Mesenchymal stem cell (in vitro differentiated cells and primary cell): ENCODE measurements around the gene CPNE1.
A peak's percentile ranks its signal among the peaks of the same experiment; 100 is the strongest.

Source experiments
- DNase-seq: peaks from one replicate; pipeline ENCODE4 v3.0.0-alpha.2; 2013
- H2AFZ ChIP-seq: one replicate; pipeline ENCODE4 v1.6.1; 2013; ENCODE audit warnings: low read depth, mild to moderate bottlenecking, control low read depth, inconsistent platforms, low read length, moderate library complexity
- H2AK5ac ChIP-seq: 2 replicates; pipeline ENCODE4 v1.6.1; 2013; ENCODE audit warnings: low read length, moderate library complexity, mild to moderate bottlenecking, inconsistent platforms; ENCODE audit not compliant: severe bottlenecking
- H2BK120ac ChIP-seq: one replicate; pipeline ENCODE4 v1.6.1; 2013; ENCODE audit warnings: low read depth, mild to moderate bottlenecking, inconsistent platforms, low read length, moderate library complexity
- H2BK12ac ChIP-seq, 2 experiments: one replicate each; pipeline ENCODE4 v1.6.1; 2013; ENCODE audit warnings: inconsistent platforms in 2 of 2, low read length in 2 of 2, mild to moderate bottlenecking in 2 of 2, moderate library complexity in 2 of 2, control low read depth in 1 of 2
- H2BK15ac ChIP-seq: one replicate; pipeline ENCODE4 v1.6.1; 2013; ENCODE audit warnings: mild to moderate bottlenecking, low read depth, inconsistent platforms; ENCODE audit not compliant: poor library complexity, severe bottlenecking
- H2BK5ac ChIP-seq: 2 replicates; pipeline ENCODE4 v1.6.1; 2013; ENCODE audit warnings: low read depth, mild to moderate bottlenecking, low read length, control low read depth, inconsistent platforms; ENCODE audit not compliant: poor library complexity, severe bottlenecking
- H3K14ac ChIP-seq, 2 experiments: one replicate each; pipeline ENCODE4 v1.6.1; 2013; ENCODE audit warnings: inconsistent platforms in 2 of 2, low read length in 2 of 2, control low read depth in 1 of 2, mild to moderate bottlenecking in 1 of 2, moderate library complexity in 1 of 2
- H3K18ac ChIP-seq, 2 experiments: one replicate each; pipeline ENCODE4 v1.6.1; 2013; ENCODE audit warnings: inconsistent platforms in 2 of 2, low read length in 2 of 2, control low read depth in 1 of 2, low read depth in 1 of 2, mild to moderate bottlenecking in 1 of 2
- H3K23ac ChIP-seq, 2 experiments: one replicate each; pipeline ENCODE4 v1.6.1; 2013; ENCODE audit warnings: inconsistent platforms in 2 of 2, low read length in 2 of 2, mild to moderate bottlenecking in 2 of 2, moderate library complexity in 2 of 2, control low read depth in 1 of 2
- H3K27ac ChIP-seq: 2 replicates; pipeline ENCODE4 v1.5.1; 2013; ENCODE audit warnings: mild to moderate bottlenecking, moderate library complexity, low read length, control low read depth, inconsistent platforms; ENCODE audit not compliant: poor library complexity, severe bottlenecking
- H3K27me3 ChIP-seq, 2 experiments: 2 replicates each; pipeline versions ENCODE4 v1.6.1 to v1.7.0; 2013; ENCODE audit warnings: low read length in 2 of 2, mild to moderate bottlenecking in 2 of 2, moderate library complexity in 2 of 2, control low read depth in 1 of 2, inconsistent platforms in 1 of 2; ENCODE audit not compliant: control insufficient read depth in 1 of 2, insufficient read depth in 1 of 2
- H3K36me3 ChIP-seq, 2 experiments: 2 replicates each; pipeline versions ENCODE4 v1.6.1 to v1.7.0; 2013; ENCODE audit warnings: low read length in 2 of 2, control low read depth in 1 of 2, inconsistent platforms in 1 of 2, low read depth in 1 of 2, mild to moderate bottlenecking in 1 of 2; ENCODE audit not compliant: insufficient read depth in 2 of 2, control insufficient read depth in 1 of 2
- H3K4ac ChIP-seq, 2 experiments: one replicate each; pipeline ENCODE4 v1.6.1; 2013; ENCODE audit warnings: inconsistent platforms in 2 of 2, low read length in 2 of 2, mild to moderate bottlenecking in 2 of 2, moderate library complexity in 2 of 2, control low read depth in 1 of 2, low read depth in 1 of 2
- H3K4me1 ChIP-seq: 2 replicates; pipeline ENCODE4 v1.6.1; 2013; ENCODE audit warnings: low read depth, low read length, control low read depth; ENCODE audit not compliant: control insufficient read depth, insufficient read depth
- H3K4me2 ChIP-seq: 2 replicates; pipeline ENCODE4 v1.6.1; 2013; ENCODE audit warnings: low read length, mild to moderate bottlenecking, inconsistent platforms; ENCODE audit not compliant: poor library complexity, severe bottlenecking
- H3K4me3 ChIP-seq, 2 experiments: 2 replicates each; pipeline versions ENCODE4 v1.5.1 to v1.7.0; 2013; ENCODE audit warnings: low read length in 2 of 2, mild to moderate bottlenecking in 2 of 2, control low read depth in 1 of 2, low read depth in 1 of 2; ENCODE audit not compliant: insufficient read depth in 1 of 2
- H3K79me1 ChIP-seq: replicated peaks from 2 replicates; pipeline ENCODE4 v1.6.1; 2013; ENCODE audit warnings: mild to moderate bottlenecking, control low read depth, low read length, inconsistent platforms; ENCODE audit not compliant: poor library complexity, severe bottlenecking
- H3K9ac ChIP-seq: 2 replicates; pipeline ENCODE4 v1.7.0; 2013; ENCODE audit warnings: mild to moderate bottlenecking, low read length, moderate library complexity
- H3K9me3 ChIP-seq: 2 replicates; pipeline ENCODE4 v1.7.0; 2013; ENCODE audit warnings: mild to moderate bottlenecking, low read length; ENCODE audit not compliant: control insufficient read depth
- H4K8ac ChIP-seq: one replicate; pipeline ENCODE4 v1.6.1; 2013; ENCODE audit warnings: inconsistent platforms, mild to moderate bottlenecking, low read length, moderate library complexity
- H4K91ac ChIP-seq: one replicate; pipeline ENCODE4 v1.6.1; 2013; ENCODE audit warnings: mild to moderate bottlenecking, low read length, inconsistent platforms
- WGBS: methylation state at CpG from one replicate; pipeline ENCODE4 v1.1.7; 2013; ENCODE audit warnings: mixed read lengths; 5-methylcytosine and 5-hydroxymethylcytosine counted together

The CPNE1 gene

DNA sequence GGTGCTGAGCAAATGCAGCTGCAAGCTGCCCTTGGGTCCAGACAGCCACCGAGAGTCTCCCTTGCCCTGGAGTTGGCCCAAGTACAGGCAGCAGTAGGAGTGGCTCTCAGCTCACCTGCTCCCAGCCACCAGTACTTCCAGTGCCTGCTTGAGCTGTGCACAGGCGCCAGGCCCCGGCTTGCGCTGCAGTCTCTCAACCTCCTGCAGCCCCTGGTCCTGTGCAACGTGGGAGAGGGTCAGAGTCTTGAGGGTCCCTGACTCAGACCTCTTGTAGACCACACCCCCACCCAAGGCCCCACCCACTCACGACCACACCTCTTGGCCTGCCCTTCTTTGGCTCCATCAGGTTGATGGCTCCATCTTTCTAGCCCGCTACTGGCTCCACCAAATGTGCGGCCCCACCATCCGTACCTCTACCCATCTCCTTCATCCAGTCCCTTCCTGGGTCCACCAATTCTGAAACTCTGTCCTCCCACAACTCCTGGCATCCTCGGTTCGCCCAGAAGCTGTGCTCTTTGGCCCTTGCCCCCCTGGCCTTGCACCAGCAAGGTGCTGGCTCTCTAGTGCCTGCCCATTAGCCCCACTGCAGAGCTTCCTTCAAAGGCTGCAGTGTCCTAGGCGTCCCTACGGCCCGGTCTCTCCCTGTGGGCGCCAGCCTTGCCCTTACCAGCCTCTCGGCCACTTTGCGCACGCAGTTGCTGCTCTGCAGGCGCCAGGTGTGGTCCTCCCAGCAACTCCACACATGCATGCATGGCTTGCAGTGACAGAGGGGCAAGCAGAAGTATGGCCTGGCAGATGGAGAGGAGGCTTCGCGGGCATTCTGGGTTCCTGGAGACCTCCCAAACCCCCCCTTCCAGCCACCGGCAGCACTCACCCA, 65.6 kb downstream of the CPNE1 start:
- Histone ChIP-seq H3K79me1 (no peaks in the 10 kb centered on the region), H3K14ac (no peak overlapping the region), H3K23ac (no peak overlapping the region), H3K4ac (no peak overlapping the region), H3K27ac (no peak overlapping the region), H2AK5ac (no peak overlapping the region), H3K27me3 (peaks cover 58 to 65% of the 10 kb centered on the region in 2 experiments), H2BK120ac (no peak overlapping the region), H3K36me3 (no peaks in the 10 kb centered on the region), H2BK5ac (no peak overlapping the region), H2AFZ (no peak overlapping the region), H4K91ac (no peak overlapping the region), H2BK12ac (no peak overlapping the region), H3K9me3 (no peaks in the 10 kb centered on the region), H3K9ac (no peak overlapping the region), H2BK15ac (no peak overlapping the region), H3K4me2 (no peak overlapping the region), H3K4me3 (no peak overlapping the region), H4K8ac (no peak overlapping the region), H3K4me1 (peaks cover 21% of the 10 kb centered on the region), H3K18ac (no peak overlapping the region)
- DNase-seq = no peak
- WGBS = 91% methylated on average over 22 of the region's 22 CpGs

DNA sequence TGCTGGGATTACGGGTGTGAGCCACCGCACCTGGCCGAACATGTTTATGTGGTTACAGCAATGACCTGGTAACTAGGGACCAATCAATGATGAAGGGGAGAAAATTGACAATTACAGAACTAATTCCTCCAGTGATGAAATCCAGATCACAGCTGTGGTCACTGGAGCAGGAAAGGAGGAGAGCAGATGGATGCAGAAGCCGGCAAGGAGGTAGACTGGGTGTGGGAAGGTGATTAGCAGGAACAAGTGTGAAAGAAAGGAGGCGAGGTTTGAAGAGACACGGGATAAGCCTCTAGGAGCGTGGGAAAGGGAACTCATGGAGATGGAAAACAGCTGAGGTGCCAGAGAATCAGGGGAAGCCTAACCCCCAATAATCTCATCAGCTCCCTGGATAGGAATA, 66.2 kb downstream of the CPNE1 start:
- no peak overlapping the region for H3K4ac ChIP-seq
- H2BK12ac ChIP-seq = no peak overlapping the region
- H4K91ac ChIP-seq = no peak overlapping the region
- H3K27me3 ChIP-seq = peaks cover 58 to 65% of the 10 kb centered on the region in 2 experiments
- H3K9ac ChIP-seq = no peak overlapping the region
- no peaks in the 10 kb centered on the region for H3K9me3 ChIP-seq
- DNase-seq = no peak
- H3K4me3 ChIP-seq = no peak overlapping the region
- H2BK15ac ChIP-seq = no peak overlapping the region
- no peak overlapping the region for H2AFZ ChIP-seq
- no peak overlapping the region for H2BK120ac ChIP-seq
- no peak overlapping the region for H2BK5ac ChIP-seq
- no peaks in the 10 kb centered on the region for H3K36me3 ChIP-seq
- peaks cover 16% of the 10 kb centered on the region for H3K4me1 ChIP-seq
- H3K4me2 ChIP-seq = no peak overlapping the region
- 74% methylated on average over 7 of the region's 7 CpGs for WGBS
- no peak overlapping the region for H3K14ac ChIP-seq
- H2AK5ac ChIP-seq = no peak overlapping the region
- no peak overlapping the region for H3K23ac ChIP-seq
- no peak overlapping the region for H3K27ac ChIP-seq
- H3K18ac ChIP-seq = no peak overlapping the region
- no peak overlapping the region for H4K8ac ChIP-seq
- H3K79me1 ChIP-seq = no peaks in the 10 kb centered on the region

- H3K27me3 ChIP-seq = peaks cover 54 to 61% of the 10 kb centered on the region in 2 experiments
- H3K79me1 ChIP-seq = no peaks in the 10 kb centered on the region
- no peak overlapping the region for H3K4me2 ChIP-seq
- DNase-seq = no peak
- H3K4me3 ChIP-seq = no peak overlapping the region
- H2BK120ac ChIP-seq = no peak overlapping the region
- peak overlapping the region in 1 of 2 experiments; percentile 30 for H3K14ac ChIP-seq
- H3K4ac ChIP-seq = no peak overlapping the region
- no peak overlapping the region for H4K8ac ChIP-seq
- H3K27ac ChIP-seq = no peak overlapping the region
- H3K23ac ChIP-seq = peak overlapping the region in 1 of 2 experiments; percentile 79
- no peak overlapping the region for H2BK15ac ChIP-seq
- H2BK5ac ChIP-seq = no peak overlapping the region
- H4K91ac ChIP-seq = no peak overlapping the region
- H3K9me3 ChIP-seq = no peaks in the 10 kb centered on the region
- H3K18ac ChIP-seq = no peak overlapping the region
- H3K4me1 ChIP-seq = peaks cover 16% of the 10 kb centered on the region
- no peak overlapping the region for H3K9ac ChIP-seq
- no peak overlapping the region for H2AK5ac ChIP-seq
- no peaks in the 10 kb centered on the region for H3K36me3 ChIP-seq
- no peak overlapping the region for H2AFZ ChIP-seq
- H2BK12ac ChIP-seq = no peak overlapping the region
- 90% methylated on average over 2 of the region's 2 CpGs for whole genome bisulfite sequencing
These were observed 67.5 kb downstream of the CPNE1 start for GRCh38 chr20:35597186-35597585.

- H3K9ac ChIP-seq = no peak overlapping the region
- DNase-seq = no peak
These were observed 68.8 kb downstream of the CPNE1 start for GRCh38 chr20:35595901-35596300.

More at GRCh38 chr20:35595901-35596300, 68.8 kb downstream of the CPNE1 start:
- no peak overlapping the region for H3K23ac ChIP-seq
- H3K18ac ChIP-seq = no peak overlapping the region
- H2BK15ac ChIP-seq = no peak overlapping the region
- no peak overlapping the region for H2BK5ac ChIP-seq
- no peak overlapping the region for H3K14ac ChIP-seq
- no peaks in the 10 kb centered on the region for H3K79me1 ChIP-seq
- no peak overlapping the region for H3K27ac ChIP-seq
- H2AK5ac ChIP-seq = no peak overlapping the region
- H3K27me3 ChIP-seq = peaks cover 45 to 49% of the 10 kb centered on the region in 2 experiments
- H3K4me2 ChIP-seq = no peak overlapping the region
- H2BK12ac ChIP-seq = no peak overlapping the region
- H4K8ac ChIP-seq = no peak overlapping the region
- H3K4me3 ChIP-seq = no peak overlapping the region
- no peak overlapping the region for H4K91ac ChIP-seq
- H3K4ac ChIP-seq = no peak overlapping the region
- no peaks in the 10 kb centered on the region for H3K36me3 ChIP-seq
- H3K9me3 ChIP-seq = no peaks in the 10 kb centered on the region
- H2AFZ ChIP-seq = no peak overlapping the region
- H3K4me1 ChIP-seq = peaks cover 3% of the 10 kb centered on the region
- H2BK120ac ChIP-seq = no peak overlapping the region
- 81% methylated on average over 7 of the region's 7 CpGs for WGBS
